ENCODE results near the gene LPAR2.

LPAR2 gene

GRCh38 chr19:19653597-19654147 is 25.7 kb upstream of the LPAR2 start:
- DNase-seq (ENCODE audit: low read depth) = no peak

- DNase-seq (ENCODE audit: low read depth) = no peak
Measured at GRCh38 chr19:19652482-19653295, 24.7 kb upstream of the LPAR2 start.

DNA sequence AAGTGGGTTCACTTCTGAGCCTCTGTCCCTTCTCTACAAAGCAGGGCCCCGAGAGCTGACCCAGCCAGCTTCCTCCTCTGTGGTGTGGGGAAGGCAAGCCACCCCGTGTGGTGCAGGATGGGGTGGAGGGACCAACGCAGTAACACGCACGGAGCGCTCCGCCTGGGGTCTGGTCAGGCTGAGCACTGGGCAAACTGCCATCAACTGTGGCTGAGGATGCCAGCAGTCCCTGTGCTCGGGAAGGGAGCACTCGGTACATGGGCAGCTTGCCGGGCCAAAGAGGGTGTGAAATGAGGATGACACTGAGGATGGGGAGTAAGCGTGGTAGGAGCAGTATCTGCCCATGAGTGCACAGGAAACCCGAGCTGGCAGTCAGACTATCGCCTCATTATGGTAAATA is 23.1 kb upstream of the LPAR2 start:
- no peak for DNase-seq (ENCODE audit: low read depth)

DNA sequence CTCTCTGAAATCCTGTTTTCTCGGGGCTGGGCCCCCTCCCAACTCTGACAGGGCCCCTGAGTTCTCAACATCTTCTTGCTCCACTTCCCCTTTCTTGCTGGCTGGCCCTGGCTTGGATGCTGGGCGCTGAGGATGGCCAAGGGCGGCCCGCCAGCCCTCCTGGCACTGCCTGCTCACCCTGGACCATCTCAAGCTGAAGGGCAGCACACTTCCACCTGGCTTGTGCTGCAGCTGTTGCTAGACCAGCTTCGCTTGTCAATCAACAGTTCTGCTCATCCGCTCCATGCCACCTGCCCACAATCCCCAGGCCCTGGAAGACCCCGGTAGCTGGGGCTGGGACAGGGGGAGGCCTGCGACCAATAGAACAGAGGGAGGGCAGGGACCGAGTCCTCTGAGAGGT is 22.3 kb upstream of the LPAR2 start:
- DNase-seq (ENCODE audit: low read depth) = no peak

GRCh38 chr19:19649580-19649995 is 21.6 kb upstream of the LPAR2 start:
- no peak for DNase-seq (ENCODE audit: low read depth)

DNA sequence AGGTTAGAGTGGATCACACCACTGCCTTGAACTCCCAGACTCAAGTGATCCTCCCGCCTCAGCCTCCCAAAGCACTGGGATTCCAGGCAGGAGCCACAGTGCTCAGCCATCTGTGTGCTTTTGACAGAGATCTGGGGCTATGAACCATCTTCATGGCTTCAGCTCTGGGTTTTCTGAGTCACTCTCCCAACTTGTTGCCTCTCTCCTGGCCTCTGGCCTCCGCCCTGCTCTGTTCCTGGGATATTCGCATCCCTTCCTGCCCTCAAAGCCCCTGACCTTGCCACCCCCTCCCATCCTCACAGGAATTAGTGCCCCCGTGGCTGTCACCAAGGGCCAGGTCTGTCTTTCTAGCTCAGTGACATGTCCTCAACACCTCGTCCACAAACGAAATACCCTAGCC is 21.1 kb upstream of the LPAR2 start:
- no peak for DNase-seq (ENCODE audit: low read depth)

- DNase-seq (ENCODE audit: low read depth) = no peak
Measured at GRCh38 chr19:19647037-19647835, 19.2 kb upstream of the LPAR2 start.

DNA sequence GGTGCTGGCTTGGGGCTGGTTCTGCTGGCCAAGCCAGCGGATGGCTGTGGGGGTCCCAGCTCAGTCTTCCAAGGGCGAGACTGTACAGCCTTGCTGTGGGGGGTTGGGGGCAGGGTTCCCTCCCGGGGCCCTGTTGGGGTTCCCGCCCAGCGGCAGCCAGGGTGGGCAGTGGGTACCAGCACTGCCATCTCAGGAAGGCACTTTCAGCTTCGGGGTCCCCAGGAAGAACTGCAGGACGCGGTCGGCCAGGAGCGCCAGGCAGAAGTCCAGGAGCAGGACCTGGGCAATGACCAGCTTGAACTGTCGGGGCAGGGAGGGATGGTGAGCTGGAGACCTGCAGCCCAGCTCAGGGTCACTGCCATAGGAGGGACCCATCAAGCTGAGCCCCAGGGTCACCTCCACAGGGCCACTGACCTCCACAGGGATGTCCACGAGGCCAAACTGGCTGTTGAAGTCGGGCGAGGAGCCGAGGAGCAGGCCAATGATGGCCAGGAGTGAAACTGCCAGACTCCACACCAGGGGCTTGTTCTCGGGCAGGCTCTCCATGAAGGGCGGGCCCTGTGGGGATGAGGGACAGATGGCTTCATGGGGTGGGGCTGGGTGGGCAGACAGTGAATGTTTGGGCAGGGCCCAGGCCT is 17.3 kb upstream of the LPAR2 start:
- DNase-seq (ENCODE audit: low read depth) = no peak

- DNase-seq (ENCODE audit: low read depth) = no peak
Measured at GRCh38 chr19:19644054-19644388, 16.0 kb upstream of the LPAR2 start.

DNA sequence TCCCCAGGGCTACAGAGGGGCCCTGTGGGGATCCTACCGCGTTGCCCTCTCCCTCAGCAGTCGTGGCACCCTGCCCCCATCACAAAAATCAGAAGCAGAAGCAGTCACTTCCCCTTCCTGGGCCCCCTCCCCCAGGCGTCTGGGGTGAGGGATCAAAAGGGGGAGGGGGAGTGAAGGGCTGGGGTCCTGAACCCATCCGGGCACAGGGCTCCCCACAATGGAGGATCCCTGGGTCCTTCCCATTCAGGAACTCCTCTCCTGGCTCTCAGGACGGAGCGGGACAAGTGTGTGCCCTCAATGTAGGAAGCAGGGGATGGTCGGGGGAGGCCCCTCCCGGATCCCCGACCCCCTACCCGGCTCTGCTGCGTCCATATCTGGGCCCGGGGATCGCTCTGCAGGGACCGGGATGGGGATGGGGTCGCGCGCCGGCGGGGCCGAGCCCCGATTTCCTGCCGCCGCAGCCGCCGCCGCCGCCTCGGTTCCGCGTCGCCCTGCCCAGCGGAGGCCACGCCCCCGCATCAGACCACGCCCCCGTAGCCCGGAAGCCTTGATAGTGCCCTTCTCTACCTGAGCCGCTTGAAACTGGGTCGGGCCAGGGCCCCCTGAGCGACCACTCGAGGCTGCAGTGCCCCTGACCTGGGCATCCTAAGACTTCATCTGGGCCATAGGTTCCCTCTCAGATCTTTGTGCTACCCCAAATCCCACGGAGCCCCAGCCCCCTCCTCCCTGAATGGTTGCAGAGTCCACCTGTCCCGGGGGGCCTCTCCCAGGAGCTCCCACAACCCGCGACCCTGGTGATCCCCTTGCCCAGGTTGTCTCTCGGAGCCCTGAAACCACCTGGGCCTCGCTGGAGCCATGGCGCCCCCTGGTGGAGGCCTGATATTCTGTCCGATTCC is 15.4 kb upstream of the LPAR2 start, which contains the start of gene GMIP:
Gene GMIP, minus strand, starts transcription at position 500 of the 896 bp plus-strand sequence. Its CDS starts 128 bp downstream, at position 372.
- no peak for DNase-seq (ENCODE audit: low read depth)

GRCh38 chr19:19642506-19643157 is 14.6 kb upstream of the LPAR2 start:
- DNase-seq (ENCODE audit: low read depth) = no peak

- no peak for DNase-seq (ENCODE audit: low read depth)
Measured at GRCh38 chr19:19637523-19638251, 9.7 kb upstream of the LPAR2 start.

GRCh38 chr19:19637186-19637522 is 9.1 kb upstream of the LPAR2 start:
- no peak for DNase-seq (ENCODE audit: low read depth)

DNA sequence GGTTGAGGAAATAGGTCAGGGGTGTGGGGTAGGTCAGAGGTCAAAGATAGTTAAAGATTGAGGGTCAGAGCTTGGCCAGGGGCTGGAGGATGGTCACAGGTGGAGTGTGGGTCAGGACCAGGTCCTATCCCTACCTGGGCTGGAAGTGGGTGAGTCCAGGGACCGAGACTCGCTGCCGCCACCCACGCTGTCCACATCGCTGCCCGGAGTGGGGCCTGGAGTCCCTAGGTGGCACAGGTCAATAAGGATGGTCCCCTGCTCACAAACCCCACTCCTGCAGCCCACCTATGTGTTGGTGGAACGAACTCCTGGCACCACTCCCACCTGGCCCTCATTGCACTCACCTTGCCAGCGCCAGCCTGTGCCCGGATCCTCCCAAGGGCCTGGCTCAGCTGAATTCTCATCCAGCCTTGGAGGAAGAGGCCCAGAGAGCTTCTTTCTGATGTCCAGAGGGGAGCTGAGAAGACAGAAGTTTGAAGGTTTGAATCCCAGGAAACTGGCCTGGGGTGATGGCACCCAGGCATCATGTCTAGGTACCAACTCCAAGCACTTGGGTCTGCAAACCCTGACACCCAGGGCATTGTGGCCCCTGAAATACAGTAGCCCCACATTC is 8.7 kb upstream of the LPAR2 start:
- DNase-seq (ENCODE audit: low read depth) = no peak

- no peak for DNase-seq (ENCODE audit: low read depth)
Measured at GRCh38 chr19:19635313-19635702, 7.3 kb upstream of the LPAR2 start.

- no peak for DNase-seq (ENCODE audit: low read depth)
Measured at GRCh38 chr19:19634516-19635312, 6.7 kb upstream of the LPAR2 start.

- no peak for DNase-seq (ENCODE audit: low read depth)
Measured at GRCh38 chr19:19633711-19634515, 5.9 kb upstream of the LPAR2 start.

DNA sequence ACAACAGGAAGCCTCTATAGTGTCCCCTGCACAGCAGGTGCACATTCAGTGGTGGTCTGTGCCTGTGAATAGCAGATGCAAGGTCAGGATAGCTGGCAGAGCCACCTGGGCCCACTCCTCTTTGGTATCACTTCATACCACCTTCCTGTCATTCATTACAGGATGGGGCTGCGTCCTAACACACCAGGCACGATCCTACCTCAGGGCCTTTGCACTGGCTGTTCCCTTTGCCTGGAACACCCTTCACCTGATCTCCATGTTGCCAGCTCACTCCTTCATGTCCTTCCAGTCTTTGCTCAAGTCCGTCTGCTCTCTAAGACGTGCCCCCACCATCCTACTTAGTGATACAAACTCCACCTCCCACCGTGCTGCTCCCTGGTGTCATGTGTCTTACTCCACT is 4.6 kb upstream of the LPAR2 start:
- no peak for DNase-seq (ENCODE audit: low read depth)
